HepG2 (cell line): ENCODE data around the gene ZNF638. TPM values are rescaled to one million over a fixed set of nuclear protein-coding genes. Genes with fewer than 3 reads are reported as not detected.
A peak's percentile ranks its signal among the peaks of the same experiment; 100 is the strongest.

Source experiments
- ATAC-seq: fragments of 200-7000 bp; cut with Tn5 transposase; 3 replicates; pipeline ENCODE4 v1.9.1; 2020; ENCODE audit warnings: mild to moderate bottlenecking, moderate library complexity
- BruUV-seq: library from RNA; stranded (reverse); fragments of 400-500 nt; replicated peaks from 2 replicates; lab custom pipeline; 2021; lab: Mats Ljungman, UMichigan
- CTCF ChIA-PET: fragments of 300-600 bp; formaldehyde crosslinking; extraction: SDS; loops from one replicate; lab custom pipeline; 2021; ENCODE audit warnings: low total read pairs, inconsistent platforms, low intra/inter-chr PET ratio; lab: Yijun Ruan, JAX
- POLR2A ChIA-PET: fragments of 350-600 bp; sonication (Branson Sonifier 250); formaldehyde crosslinking; loops from one replicate; lab custom pipeline; 2020; ENCODE audit warnings: antibody characterized with exemption, inconsistent platforms; lab: Yijun Ruan, JAX
- DNase-seq: peaks from one replicate; pipeline ENCODE4 v3.0.0-alpha.2; 2015; ENCODE audit warnings: low spot score
- FAIRE-seq: peaks from 3 replicates; lab custom pipeline; 2011; peaks lifted over from hg19 to GRCh38; lab: Jason Lieb, UNC
- H2AFZ ChIP-seq: one replicate; pipeline ENCODE4 v1.6.1; 2011; ENCODE audit warnings: low read length, inconsistent platforms
- H3K27ac ChIP-seq: fragments of 300-600 bp; 3 replicates; pipeline ENCODE4 v1.8.0; 2011; ENCODE audit warnings: mixed run types, mild to moderate bottlenecking, mixed read lengths, low read length, inconsistent platforms; ENCODE audit not compliant: insufficient read depth; ENCODE audit errors: extremely low read length
- H3K27me3 ChIP-seq, 2 experiments: fragments of 200-600 bp in 1 of 2; 2 replicates in 1 of 2; 3 replicates in 1 of 2; pipeline versions ENCODE4 v1.6.0 to v1.8.0; 2011; ENCODE audit warnings: low read length in 2 of 2, mild to moderate bottlenecking in 2 of 2, moderate library complexity in 2 of 2, inconsistent platforms in 1 of 2; ENCODE audit not compliant: insufficient read depth in 2 of 2, control insufficient read depth in 1 of 2
- H3K36me3 ChIP-seq, 2 experiments: fragments of 200-600 bp in 1 of 2; replicated peaks in 1 of 2; 2 replicates in 1 of 2; 3 replicates in 1 of 2; pipeline versions ENCODE4 v1.5.1 to v1.8.0; 2011; ENCODE audit warnings: low read length in 2 of 2, inconsistent platforms in 1 of 2; ENCODE audit not compliant: insufficient read depth in 2 of 2, control insufficient read depth in 1 of 2
- H3K4me1 ChIP-seq: 2 replicates; pipeline ENCODE4 v1.5.1; 2012; ENCODE audit warnings: low read length, inconsistent platforms; ENCODE audit not compliant: insufficient read depth
- H3K4me2 ChIP-seq: 2 replicates; pipeline ENCODE4 v1.6.0; 2011; ENCODE audit warnings: low read depth, low read length, inconsistent platforms
- H3K4me3 ChIP-seq, 3 experiments: fragments of 200-600 bp in 1 of 3; sonication (generic), shearing (Covaris generic) in 1 of 3; replicated peaks in 1 of 3; 2 replicates each; pipeline ENCODE4 v1.5.1; 2011 to 2016; ENCODE audit warnings: low read length in 3 of 3, inconsistent platforms in 2 of 3, low read depth in 2 of 3, mild to moderate bottlenecking in 2 of 3, control low read depth in 1 of 3, mixed read lengths in 1 of 3; ENCODE audit not compliant: insufficient read depth in 1 of 3
- H3K79me2 ChIP-seq: one replicate; pipeline ENCODE4 v1.6.1; 2011; ENCODE audit warnings: low read length, inconsistent platforms; ENCODE audit not compliant: insufficient read depth
- H3K9ac ChIP-seq: 2 replicates; pipeline ENCODE4 v1.6.0; 2011; ENCODE audit warnings: mild to moderate bottlenecking, low read depth, low read length, inconsistent platforms; ENCODE audit not compliant: insufficient read depth
- H3K9me3 ChIP-seq: 2 replicates; pipeline ENCODE4 v1.5.1; 2012; ENCODE audit warnings: mild to moderate bottlenecking, low read length
- H4K20me1 ChIP-seq: 2 replicates; pipeline ENCODE4 v1.6.0; 2011; ENCODE audit warnings: inconsistent platforms, mild to moderate bottlenecking, low read length, moderate library complexity; ENCODE audit not compliant: insufficient read depth
- ATF7 ChIP-seq, 2 experiments: fragments of 450-650 bp in 1 of 2; sonication (generic) in 1 of 2; formaldehyde crosslinking in 1 of 2; IDR thresholded peaks; 2 replicates each; pipeline versions ENCODE4 v1.4.0 to v1.6.1; 2016 to 2020; ENCODE audit warnings: antibody characterized with exemption in 1 of 2, mild to moderate bottlenecking in 1 of 2, missing genetic modification reagents in 1 of 2
- BORCS8-MEF2B ChIP-seq: sonication (generic); formaldehyde crosslinking; IDR thresholded peaks from 2 replicates; pipeline ENCODE4 v1.8.0; 2022; ENCODE audit warnings: mild to moderate bottlenecking, missing genetic modification reagents
- NR2F6 ChIP-seq, 2 experiments: IDR thresholded peaks; 2 replicates each; pipeline ENCODE4 v1.6.1; 2016; ENCODE audit warnings: antibody characterized with exemption in 1 of 2, mild to moderate bottlenecking in 1 of 2
- RAD21 ChIP-seq: fragments of 450-650 bp; formaldehyde crosslinking; IDR thresholded peaks from 2 replicates; pipeline ENCODE4 v1.5.0; 2020; ENCODE audit warnings: mild to moderate bottlenecking
- SMC3 ChIP-seq: IDR thresholded peaks from 2 replicates; pipeline ENCODE4 v1.6.1; 2011; ENCODE audit warnings: low read length, improper control_type of control experiment
- SP1 ChIP-seq, 2 experiments: fragments of 450-650 bp in 1 of 2; sonication (generic) in 1 of 2; formaldehyde crosslinking in 1 of 2; IDR thresholded peaks; 2 replicates each; pipeline versions ENCODE4 v1.4.0 to v1.6.1; 2016 to 2020; ENCODE audit warnings: missing genetic modification reagents in 1 of 2
- ZFAT ChIP-seq: sonication (generic); formaldehyde crosslinking; conservative IDR thresholded peaks from 2 replicates; pipeline ENCODE4 v1.8.1; 2023; ENCODE audit warnings: missing genetic modification reagents, inconsistent platforms
- ZNF121 ChIP-seq: sonication (generic); formaldehyde crosslinking; IDR thresholded peaks from 2 replicates; pipeline ENCODE4 v1.5.0; 2020; ENCODE audit warnings: mild to moderate bottlenecking, missing genetic modification reagents
- ZNF230 ChIP-seq: sonication (generic); formaldehyde crosslinking; IDR thresholded peaks from 2 replicates; pipeline ENCODE4 v1.4.0; 2020; ENCODE audit warnings: mild to moderate bottlenecking, missing genetic modification reagents
- ZNF75D ChIP-seq: sonication (generic); formaldehyde crosslinking; IDR thresholded peaks from 2 replicates; pipeline ENCODE4 v1.8.1; 2023; ENCODE audit warnings: missing genetic modification reagents, mild to moderate bottlenecking, borderline replicate concordance
- WGBS: methylation state at CpG from one replicate; pipeline ENCODE4 v1.1.6; 2017; ENCODE audit warnings: low lambda C conversion rate; 5-methylcytosine and 5-hydroxymethylcytosine counted together
- in situ Hi-C: cut with HindIII; loops from 2 replicates; pipeline ENCODE4 v1.10.0; 2017; ENCODE audit warnings: low pct_unique_long_range_greater_than_20kb; ENCODE audit not compliant: extremely low pct_ligation_motif_present
- intact Hi-C: fragments of 100-400 bp; cut with micrococcal nuclease; formaldehyde crosslinking; loops from one replicate; pipeline ENCODE4 v1.10.0; 2022; ENCODE audit not compliant: unreplicated experiment
- polyA plus RNA-seq, 8 experiments: library from polyadenylated mRNA; depleted of rRNA in 3 of 8; stranded (reverse) in 7 of 8; unstranded in 1 of 8; fragments of >200 nt; fragmentation: Illumina TruSeq in 4 of 8; extraction: Trizol in 4 of 8; gene quantifications; 2 replicates each; pipeline versions ENCODE4 v1.2.1 to v1.2.3, GENCODE V29; 2011 to 2016; ENCODE audit warnings: low read depth in 4 of 8, missing spikeins in 1 of 8, mixed read lengths in 1 of 8; ENCODE audit not compliant: insufficient read depth in 1 of 8
- total RNA-seq, 5 experiments: library from RNA; depleted of rRNA; stranded (reverse); fragments of >200 nt; fragmentation: Illumina TruSeq; extraction: Trizol; gene quantifications; 2 replicates each; pipeline ENCODE4 v1.2.3, GENCODE V29; 2016; ENCODE audit warnings: low read depth in 1 of 5
- TF ChIP-seq, protein P1 (sequence below): sonication (generic); formaldehyde crosslinking; IDR thresholded peaks from 2 replicates; pipeline ENCODE4 v1.8.1; 2023; ENCODE audit warnings: missing genetic modification reagents, inconsistent platforms, borderline replicate concordance
- TF ChIP-seq, protein P2 (sequence below): IDR thresholded peaks from 2 replicates; pipeline ENCODE4 v1.6.1; 2018; ENCODE audit warnings: missing genetic modification reagents

ZNF638 gene
- total and polyA plus RNA-seq, 2 of the 13 experiments (the other 11 are each of a cell fraction or from before 2014, with no cell fraction given): 92.7 to 144 TPM

DNA sequence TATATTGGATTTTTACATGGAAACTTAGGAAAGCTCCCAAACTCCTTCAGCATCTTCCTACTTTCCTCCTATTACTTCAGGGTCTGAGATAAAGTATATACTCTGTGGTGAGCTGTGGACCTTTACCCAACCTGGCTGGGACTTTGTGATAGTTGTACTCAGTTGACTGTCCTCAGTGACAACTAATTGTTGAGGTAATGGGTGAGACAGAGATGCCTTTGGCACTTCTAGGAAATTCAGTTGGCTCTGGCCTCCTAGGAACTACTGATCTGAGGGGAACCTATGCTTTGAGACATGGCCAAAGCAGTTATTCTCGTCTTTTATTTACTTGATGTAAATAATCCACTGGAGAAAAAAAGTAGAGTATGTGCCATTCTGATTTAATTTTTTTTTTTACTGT is 39.4 kb upstream of the ZNF638 start (continued):
- TF ChIP-seq ZNF230 (CRISPR knock-in tag): no peak
- no peak for TF ChIP-seq NR2F6 (IDR thresholded peaks at IDR 0.05)
- no peak for TF ChIP-seq NR2F6 (CRISPR knock-in tag; IDR thresholded peaks at IDR 0.05)
- TF ChIP-seq BORCS8-MEF2B (CRISPR knock-in tag): no peak
- TF ChIP-seq, all 625 proteins: peak for 0

DNA sequence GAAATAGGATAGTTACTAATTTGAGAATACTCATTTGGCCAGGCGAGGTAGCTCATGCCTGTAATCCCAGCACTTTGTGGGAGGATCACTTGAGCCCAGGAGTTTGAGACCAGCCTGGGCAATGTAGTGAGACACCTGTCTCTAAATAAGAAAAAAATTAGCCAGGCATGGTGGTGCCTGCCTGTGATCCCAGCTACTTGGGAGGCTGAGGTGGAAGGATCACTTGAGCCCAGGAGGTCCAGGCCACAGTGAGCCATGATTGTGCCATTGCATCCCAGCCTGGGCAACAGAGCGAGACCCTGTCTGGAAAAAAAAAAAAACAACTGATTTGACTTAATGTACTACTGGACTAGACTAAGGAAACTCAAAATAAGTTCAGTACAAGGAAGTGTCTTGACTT is 32.7 kb upstream of the ZNF638 start:
- Histone ChIP-seq H3K9me3 (no peaks in the 10 kb centered on the region), H4K20me1 (no peaks in the 10 kb centered on the region), H3K36me3 (no peaks in the 10 kb centered on the region), H3K4me1 (no peaks in the 10 kb centered on the region), H3K27me3 (no peaks in the 10 kb centered on the region; a peak in 1 of 5 replicates), H3K4me3 (no peak overlapping the region), H3K4me2 (no peak overlapping the region), H3K9ac (no peak overlapping the region), H2AFZ (no peak overlapping the region), H3K79me2 (no peaks in the 10 kb centered on the region), H3K27ac (no peak overlapping the region)
- no peak for FAIRE-seq
- ChIA-PET CTCF (interaction anchor here (1.3 to 3.7 kb wide), 3 partner anchors 32 to 211 kb away, joined by 3 to 80 read pairs (median 5); partner anchors contain the start of gene ZNF638), POLR2A (interaction anchor here (1.3 to 1.5 kb wide), 3 partner anchors 33 to 214 kb away, joined by 3 to 11 read pairs (median 8); partner anchors contain the start of gene ZNF638)
- no TSS peak for BruUV-seq
- no peak for DNase-seq
- ATAC-seq: no peak
- 41% methylated on average over 2 of the region's 2 CpGs for WGBS
- intact Hi-C loops (loop anchor here (1.0 kb wide), 1 partner anchor 211 kb away; no protein-coding TSS in a partner anchor), in situ Hi-C loops (no loop called here)
- peak; percentile 56; the same call in 1 of the 2 replicates for TF ChIP-seq ZNF121 (CRISPR knock-in tag)
- TF ChIP-seq ZFAT (CRISPR knock-in tag): no peak

DNA sequence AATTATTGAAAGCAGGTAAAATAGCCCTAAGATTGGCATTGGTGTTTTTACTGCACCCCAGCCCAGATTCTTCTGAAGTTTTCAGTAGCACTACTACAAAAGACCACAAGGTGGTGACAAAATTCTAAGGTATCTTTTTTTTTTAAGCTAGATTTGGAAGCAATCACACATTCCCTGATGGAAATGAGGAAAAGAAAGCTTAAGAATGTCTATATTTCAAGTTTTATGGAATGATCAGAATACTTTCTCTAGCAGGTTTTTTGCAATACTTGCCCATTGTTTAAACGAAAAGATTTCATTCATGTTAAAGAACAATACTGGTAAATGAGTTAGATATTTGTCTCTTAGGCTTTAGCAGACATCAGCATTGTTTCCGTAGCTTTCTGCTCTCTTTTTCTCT is 32.1 kb upstream of the ZNF638 start:
- ATAC-seq (no peak), DNase-seq (peak; percentile 40), FAIRE-seq (no peak)
- Histone ChIP-seq H3K36me3 (no peaks in the 10 kb centered on the region), H3K79me2 (no peaks in the 10 kb centered on the region), H3K4me2 (no peak overlapping the region), H3K4me1 (no peaks in the 10 kb centered on the region), H2AFZ (no peak overlapping the region), H3K27me3 (no peaks in the 10 kb centered on the region; a peak in 1 of 5 replicates), H3K27ac (no peak overlapping the region), H3K9ac (no peak overlapping the region), H3K4me3 (no peak overlapping the region), H4K20me1 (no peaks in the 10 kb centered on the region), H3K9me3 (no peaks in the 10 kb centered on the region)
- 40% methylated on average over 2 of the region's 2 CpGs for WGBS
- POLR2A ChIA-PET: interaction anchor here (1.3 to 1.5 kb wide), 3 partner anchors 32 to 214 kb away, joined by 3 to 11 read pairs (median 8); partner anchors contain the start of gene ZNF638
- in situ Hi-C loops: no loop called here
- no TSS peak for BruUV-seq
- intact Hi-C loops: loop anchor here (1.0 kb wide), 1 partner anchor 211 kb away; no protein-coding TSS in a partner anchor
- CTCF ChIA-PET: interaction anchor here (1.3 to 3.7 kb wide), 3 partner anchors 32 to 211 kb away, joined by 3 to 80 read pairs (median 5); partner anchors contain the start of gene ZNF638
- TF ChIP-seq, protein P1, sequence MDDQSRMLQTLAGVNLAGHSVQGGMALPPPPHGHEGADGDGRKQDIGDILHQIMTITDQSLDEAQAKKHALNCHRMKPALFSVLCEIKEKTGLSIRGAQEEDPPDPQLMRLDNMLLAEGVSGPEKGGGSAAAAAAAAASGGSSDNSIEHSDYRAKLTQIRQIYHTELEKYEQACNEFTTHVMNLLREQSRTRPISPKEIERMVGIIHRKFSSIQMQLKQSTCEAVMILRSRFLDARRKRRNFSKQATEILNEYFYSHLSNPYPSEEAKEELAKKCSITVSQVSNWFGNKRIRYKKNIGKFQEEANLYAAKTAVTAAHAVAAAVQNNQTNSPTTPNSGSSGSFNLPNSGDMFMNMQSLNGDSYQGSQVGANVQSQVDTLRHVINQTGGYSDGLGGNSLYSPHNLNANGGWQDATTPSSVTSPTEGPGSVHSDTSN (CRISPR knock-in tag): no peak
- TF ChIP-seq RAD21 (CRISPR knock-in tag): peak; percentile 49; the same call in 1 of the 2 replicates
- TF ChIP-seq, protein P2, sequence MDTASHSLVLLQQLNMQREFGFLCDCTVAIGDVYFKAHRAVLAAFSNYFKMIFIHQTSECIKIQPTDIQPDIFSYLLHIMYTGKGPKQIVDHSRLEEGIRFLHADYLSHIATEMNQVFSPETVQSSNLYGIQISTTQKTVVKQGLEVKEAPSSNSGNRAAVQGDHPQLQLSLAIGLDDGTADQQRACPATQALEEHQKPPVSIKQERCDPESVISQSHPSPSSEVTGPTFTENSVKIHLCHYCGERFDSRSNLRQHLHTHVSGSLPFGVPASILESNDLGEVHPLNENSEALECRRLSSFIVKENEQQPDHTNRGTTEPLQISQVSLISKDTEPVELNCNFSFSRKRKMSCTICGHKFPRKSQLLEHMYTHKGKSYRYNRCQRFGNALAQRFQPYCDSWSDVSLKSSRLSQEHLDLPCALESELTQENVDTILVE (CRISPR knock-in tag): 0 out of 2 replicates have a peak, but pooled peaks have one; percentile 30
- TF ChIP-seq ATF7 (IDR thresholded peaks at IDR 0.05): no peak
- TF ChIP-seq ATF7 (CRISPR knock-in tag; IDR thresholded peaks at IDR 0.05): no peak
- peak; percentile 69 for TF ChIP-seq SMC3
- TF ChIP-seq ZNF75D (CRISPR knock-in tag): no peak
- no peak for TF ChIP-seq SP1 (IDR thresholded peaks at IDR 0.05)
- TF ChIP-seq SP1 (CRISPR knock-in tag; IDR thresholded peaks at IDR 0.05): no peak
